Endometrial microvascular endothelial cells (primary cell): ENCODE measurements around the gene RUNX3. TPM values are rescaled to one million over a fixed set of nuclear protein-coding genes. Genes with fewer than 3 reads are reported as not detected.
"Not testable (repeated sequence)": the region's sequence is repeated elsewhere in the genome, so short reads cannot be mapped to it uniquely, and the experiment has no call there.

Source experiments
- in situ Hi-C: cut with HindIII; loops from 2 replicates; pipeline ENCODE4 v1.10.0; 2017; ENCODE audit warnings: low sequenced_read_pairs, low pct_unique_long_range_greater_than_20kb; ENCODE audit errors: inconsistent ontology term
- total RNA-seq: library from RNA; depleted of rRNA; stranded (reverse); fragments of >200 nt; gene quantifications from one replicate; pipeline ENCODE4 v1.2.3, GENCODE V29; 2015; ENCODE audit errors: inconsistent ontology term

The RUNX3 gene
- total RNA-seq, 1 donor from 2014 or later: not detected

- in situ Hi-C loops: not testable (repeated sequence)
Observed at GRCh38 chr1:24907587-24908294, 22.3 kb downstream of the RUNX3 start.

- in situ Hi-C loops: no loop called here
Observed at GRCh38 chr1:24906760-24907490, 23.2 kb downstream of the RUNX3 start.

GRCh38 chr1:24905979-24906720 is 23.9 kb downstream of the RUNX3 start:
- in situ Hi-C loops: no loop called here

- in situ Hi-C loops: no loop called here
Observed at GRCh38 chr1:24905355-24905978, 24.6 kb downstream of the RUNX3 start.

GRCh38 chr1:24904731-24905354 is 25.2 kb downstream of the RUNX3 start:
- in situ Hi-C loops: no loop called here

GRCh38 chr1:24903955-24904730 is 25.9 kb downstream of the RUNX3 start:
- in situ Hi-C loops: no loop called here

GRCh38 chr1:24903560-24903954 is 26.5 kb downstream of the RUNX3 start:
- in situ Hi-C loops: no loop called here

- in situ Hi-C loops: no loop called here
Observed at GRCh38 chr1:24903011-24903461, 27.0 kb downstream of the RUNX3 start.

GRCh38 chr1:24902471-24902891 is 27.6 kb downstream of the RUNX3 start:
- in situ Hi-C loops: no loop called here

GRCh38 chr1:24901791-24902470 is 28.1 kb downstream of the RUNX3 start:
- in situ Hi-C loops: no loop called here

GRCh38 chr1:24900985-24901781 is 28.9 kb downstream of the RUNX3 start:
- in situ Hi-C loops: no loop called here

GRCh38 chr1:24900486-24900849 is 29.6 kb downstream of the RUNX3 start:
- in situ Hi-C loops: no loop called here

GRCh38 chr1:24899581-24900485 is 30.2 kb downstream of the RUNX3 start:
- in situ Hi-C loops: no loop called here

- in situ Hi-C loops: no loop called here
Observed at GRCh38 chr1:24898909-24899439, 31.1 kb downstream of the RUNX3 start.

GRCh38 chr1:24898152-24898908 is 31.7 kb downstream of the RUNX3 start:
- in situ Hi-C loops: no loop called here
